ENCODE measurements around the gene OR52I1.

DNA sequence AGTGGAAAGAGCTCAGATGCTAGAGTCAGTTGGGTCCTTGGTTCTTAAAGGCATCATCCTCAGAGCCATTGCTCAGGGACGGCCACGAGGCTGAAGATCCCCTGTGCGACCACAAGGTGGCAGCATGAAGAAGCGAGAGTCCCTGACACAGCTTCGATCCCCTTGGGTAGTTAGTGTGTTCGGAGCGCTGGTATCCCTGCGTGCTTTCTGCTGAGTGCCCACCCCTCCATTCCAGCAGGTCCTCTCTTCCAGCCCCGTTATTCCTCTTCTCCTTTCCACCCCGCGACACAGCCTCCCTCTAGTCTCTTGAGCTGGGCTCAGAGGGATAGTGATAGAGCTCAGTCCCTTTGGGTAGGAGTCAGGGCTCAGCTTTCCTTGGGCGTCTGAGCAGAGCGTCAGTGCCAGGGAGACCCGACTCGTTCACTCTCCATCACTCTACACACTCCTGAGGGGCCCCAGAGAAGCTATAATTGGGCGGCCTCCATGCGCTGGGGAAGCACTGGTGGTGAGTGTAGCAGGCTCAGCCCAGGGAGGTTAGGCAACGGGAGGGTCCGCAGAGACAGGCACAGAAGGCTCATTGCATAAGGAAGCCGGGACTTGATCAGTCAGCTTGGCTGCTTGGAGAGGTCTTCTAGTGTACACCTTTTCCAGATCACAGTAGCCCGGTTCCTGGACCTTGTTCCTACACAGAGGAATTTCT is 43.3 kb downstream of the OR52I1 start, which contains the start of gene OR51D1:
- TF ChIP-seq, protein P1, sequence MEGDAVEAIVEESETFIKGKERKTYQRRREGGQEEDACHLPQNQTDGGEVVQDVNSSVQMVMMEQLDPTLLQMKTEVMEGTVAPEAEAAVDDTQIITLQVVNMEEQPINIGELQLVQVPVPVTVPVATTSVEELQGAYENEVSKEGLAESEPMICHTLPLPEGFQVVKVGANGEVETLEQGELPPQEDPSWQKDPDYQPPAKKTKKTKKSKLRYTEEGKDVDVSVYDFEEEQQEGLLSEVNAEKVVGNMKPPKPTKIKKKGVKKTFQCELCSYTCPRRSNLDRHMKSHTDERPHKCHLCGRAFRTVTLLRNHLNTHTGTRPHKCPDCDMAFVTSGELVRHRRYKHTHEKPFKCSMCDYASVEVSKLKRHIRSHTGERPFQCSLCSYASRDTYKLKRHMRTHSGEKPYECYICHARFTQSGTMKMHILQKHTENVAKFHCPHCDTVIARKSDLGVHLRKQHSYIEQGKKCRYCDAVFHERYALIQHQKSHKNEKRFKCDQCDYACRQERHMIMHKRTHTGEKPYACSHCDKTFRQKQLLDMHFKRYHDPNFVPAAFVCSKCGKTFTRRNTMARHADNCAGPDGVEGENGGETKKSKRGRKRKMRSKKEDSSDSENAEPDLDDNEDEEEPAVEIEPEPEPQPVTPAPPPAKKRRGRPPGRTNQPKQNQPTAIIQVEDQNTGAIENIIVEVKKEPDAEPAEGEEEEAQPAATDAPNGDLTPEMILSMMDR (IDR thresholded peaks at IDR 0.05): peak; percentile 57 to 88 (median 76)
- TF ChIP-seq POLR2A (IDR thresholded peaks at IDR 0.05): no peak

Measured in adrenal gland (tissue), 5 donors.